HCT116 (cell line): ENCODE measurements around the gene SLC22A23. TPM values are rescaled to one million over a fixed set of nuclear protein-coding genes. Genes with fewer than 3 reads are reported as not detected.

Source experiments
- ATAC-seq: fragments of 200-7000 bp; cut with Tn5 transposase; 2 replicates; pipeline ENCODE4 v1.9.1; 2020; ENCODE audit warnings: mild to moderate bottlenecking, moderate library complexity
- BruUV-seq: library from RNA; stranded (reverse); fragments of 400-500 nt; replicated peaks from 2 replicates; lab custom pipeline; 2021; lab: Mats Ljungman, UMichigan
- CTCF ChIA-PET: fragments of 300-600 bp; sonication (Branson Sonifier 250); formaldehyde crosslinking; loops from one replicate; lab custom pipeline; 2021; ENCODE audit warnings: antibody characterized with exemption; lab: Charles Lee
- POLR2A ChIA-PET: fragments of 300-600, 350-600 bp; sonication (Branson Sonifier 250); formaldehyde crosslinking; loops from one replicate; lab custom pipeline; 2021; ENCODE audit warnings: antibody characterized with exemption; lab: Charles Lee
- RAD21 ChIA-PET, 2 experiments: fragments of 300-600 bp; sonication (Branson Sonifier 250); formaldehyde crosslinking; loops; one replicate each; lab custom pipeline; 2023; ENCODE audit warnings: low total read pairs in 2 of 2; ENCODE audit not compliant: uncharacterized antibody in 2 of 2, unreplicated experiment in 2 of 2, low non-redundant PET in 1 of 2; lab: Charles Lee
- DNase-seq: peaks from one replicate; pipeline ENCODE4 v3.0.0-alpha.2; 2010; ENCODE audit warnings: low read depth, low spot score
- H2AFZ ChIP-seq: fragments of 200-600 bp; shearing (Covaris generic), sonication (generic); 2 replicates; pipeline ENCODE4 v1.6.1; 2017; ENCODE audit warnings: low read depth, mixed run types, mixed read lengths, antibody characterized with exemption, low read length; ENCODE audit not compliant: poor library complexity, severe bottlenecking
- H3K27ac ChIP-seq: 2 replicates; pipeline ENCODE4 v1.5.1; 2012; ENCODE audit warnings: low read depth, low read length
- H3K27me3 ChIP-seq: fragments of 200-600 bp; sonication (generic); 2 replicates; pipeline ENCODE4 v1.6.1; 2016; ENCODE audit warnings: mixed run types, low read length, mixed read lengths; ENCODE audit not compliant: insufficient read depth
- H3K36me3 ChIP-seq, 2 experiments: fragments of 200-500 bp in 1 of 2; fragments of 200-600 bp in 1 of 2; sonication (Bioruptor generic) in 1 of 2; sonication (generic) in 1 of 2; 2 replicates each; pipeline versions ENCODE4 v1.5.1 to v1.6.1; 2014 to 2016; ENCODE audit warnings: low read length in 2 of 2, inconsistent platforms in 1 of 2, mixed read lengths in 1 of 2, mixed run types in 1 of 2; ENCODE audit not compliant: insufficient read depth in 2 of 2, control insufficient read depth in 1 of 2
- H3K4me1 ChIP-seq, 2 experiments: fragments of 200-600 bp in 1 of 2; sonication (generic) in 1 of 2; 2 replicates each; pipeline versions ENCODE4 v1.5.1 to v1.6.1; 2012 to 2017; ENCODE audit warnings: low read length in 2 of 2, inconsistent platforms in 1 of 2, mild to moderate bottlenecking in 1 of 2, mixed read lengths in 1 of 2, mixed run types in 1 of 2, moderate library complexity in 1 of 2; ENCODE audit not compliant: insufficient read depth in 2 of 2, control insufficient read depth in 1 of 2
- H3K4me2 ChIP-seq: fragments of 200-600 bp; sonication (generic); 2 replicates; pipeline ENCODE4 v1.6.1; 2017; ENCODE audit warnings: mixed run types, low read length, mixed read lengths
- H3K4me3 ChIP-seq, 2 experiments: fragments of 200-600 bp in 1 of 2; sonication (generic) in 1 of 2; replicated peaks in 1 of 2; 2 replicates each; pipeline ENCODE4 v1.5.1; 2011 to 2016; ENCODE audit warnings: low read length in 2 of 2, control low read depth in 1 of 2, low read depth in 1 of 2, mild to moderate bottlenecking in 1 of 2, mixed read lengths in 1 of 2, mixed run types in 1 of 2
- H3K79me2 ChIP-seq: fragments of 200-600 bp; sonication (generic); 2 replicates; pipeline ENCODE4 v1.6.1; 2017; ENCODE audit warnings: mild to moderate bottlenecking, mixed run types, low read length, moderate library complexity, mixed read lengths; ENCODE audit not compliant: insufficient read depth
- H3K9ac ChIP-seq: fragments of 200-600 bp; sonication (generic); 2 replicates; pipeline ENCODE4 v1.6.1; 2016; ENCODE audit warnings: low read length, mixed read lengths
- H3K9me2 ChIP-seq: fragments of 200-600 bp; sonication (generic), shearing (Covaris generic); 2 replicates; pipeline ENCODE4 v1.6.1; 2017; ENCODE audit warnings: mixed run types, mild to moderate bottlenecking, moderate library complexity; ENCODE audit not compliant: insufficient read depth
- H3K9me3 ChIP-seq, 2 experiments: fragments of 200-500 bp in 1 of 2; fragments of 200-600 bp in 1 of 2; sonication (Bioruptor generic) in 1 of 2; sonication (generic) in 1 of 2; 2 replicates each; pipeline ENCODE4 v1.6.1; 2014 to 2017; ENCODE audit warnings: low read length in 2 of 2, mixed read lengths in 2 of 2, inconsistent platforms in 1 of 2, low read depth in 1 of 2, mild to moderate bottlenecking in 1 of 2, mixed run types in 1 of 2, moderate library complexity in 1 of 2; ENCODE audit not compliant: control insufficient read depth in 1 of 2, insufficient read depth in 1 of 2
- H4K20me1 ChIP-seq: fragments of 200-600 bp; sonication (generic), shearing (Covaris generic); 2 replicates; pipeline ENCODE4 v1.6.1; 2017; ENCODE audit warnings: mixed run types, mild to moderate bottlenecking, moderate library complexity; ENCODE audit not compliant: insufficient read depth
- ATF3 ChIP-seq: IDR thresholded peaks from 2 replicates; pipeline ENCODE4 v1.6.1; 2012
- EZH2 ChIP-seq: fragments of 200-600 bp; sonication (generic); IDR thresholded peaks from 2 replicates; pipeline ENCODE4 v1.6.1; 2017; ENCODE audit warnings: antibody characterized with exemption, mixed run types
- EZH2phosphoT487 ChIP-seq: fragments of 200-600 bp; IDR thresholded peaks from 2 replicates; pipeline ENCODE4 v1.6.1; 2018; ENCODE audit warnings: antibody characterized with exemption, borderline replicate concordance
- MAX ChIP-seq: IDR thresholded peaks from 2 replicates; pipeline ENCODE4 v1.6.1; 2012
- SIN3A ChIP-seq: IDR thresholded peaks from 2 replicates; pipeline ENCODE4 v1.6.1; 2012; ENCODE audit warnings: low read depth
- SP1 ChIP-seq: IDR thresholded peaks from 2 replicates; pipeline ENCODE4 v1.6.1; 2012; ENCODE audit warnings: low read depth
- SRF ChIP-seq: IDR thresholded peaks from 2 replicates; pipeline ENCODE4 v1.6.1; 2012; ENCODE audit warnings: low read depth
- YY1 ChIP-seq: IDR thresholded peaks from 2 replicates; pipeline ENCODE4 v1.6.1; 2011; ENCODE audit warnings: low read length, low read depth, moderate library complexity, mild to moderate bottlenecking; ENCODE audit not compliant: insufficient replicate concordance; ENCODE audit errors: extremely low read depth
- ZNF274 ChIP-seq: fragments of 200-500 bp; sonication (Bioruptor generic); IDR thresholded peaks from 2 replicates; pipeline ENCODE4 v1.6.1; 2014; ENCODE audit warnings: mild to moderate bottlenecking, low read depth, low read length, inconsistent platforms
- intact Hi-C: fragments of 100-400 bp; cut with micrococcal nuclease; formaldehyde crosslinking; loops from 2 replicates; pipeline ENCODE4 v1.10.0; 2022
- total RNA-seq: library from RNA; stranded (reverse); gene quantifications from one replicate; pipeline ENCODE4 v1.2.1, GENCODE V29; 2021; ENCODE audit not compliant: unreplicated experiment

The SLC22A23 gene
- total RNA-seq, 1 experiment from 2014 or later = 11.5 TPM

- intact Hi-C loops = no loop called here
- H3K27me3 ChIP-seq = no peaks in the 10 kb centered on the region
- no peak for TF ChIP-seq SIN3A
- no peak for TF ChIP-seq EZH2phosphoT487
- no peak for TF ChIP-seq YY1
- no peak for TF ChIP-seq ATF3
- TF ChIP-seq SP1 = no peak
- no peak for TF ChIP-seq MAX
- no peak for TF ChIP-seq SRF
- no peak for TF ChIP-seq EZH2
- H3K4me2 ChIP-seq = no peak overlapping the region
- no peaks in the 10 kb centered on the region for H3K9me3 ChIP-seq
- ChIA-PET CTCF (no interaction called here), RAD21 (no interaction called here), POLR2A (no interaction called here)
- no TSS peak for BruUV-seq
- H2AFZ ChIP-seq = no peak overlapping the region
- no peak overlapping the region for H3K27ac ChIP-seq
- no peak for DNase-seq
- H3K4me3 ChIP-seq = no peak overlapping the region
- no peak overlapping the region for H3K9ac ChIP-seq
- no peak for ATAC-seq
- H4K20me1 ChIP-seq = no peaks in the 10 kb centered on the region
- H3K36me3 ChIP-seq = no peaks in the 10 kb centered on the region
- no peaks in the 10 kb centered on the region for H3K79me2 ChIP-seq
- peaks cover 0 to 7% of the 10 kb centered on the region in 2 experiments; a peak in 1 of 4 replicates for H3K4me1 ChIP-seq
- no peaks in the 10 kb centered on the region for H3K9me2 ChIP-seq
Measured at GRCh38 chr6:3347826-3348225, 109.0 kb downstream of the SLC22A23 start.

- no peak overlapping the region for H2AFZ ChIP-seq
- ChIA-PET RAD21 (no interaction called here), POLR2A (no interaction called here), CTCF (no interaction called here)
- ATAC-seq (no peak), DNase-seq (no peak)
- no peak overlapping the region for H3K4me2 ChIP-seq
- peaks cover 0 to 7% of the 10 kb centered on the region in 2 experiments; a peak in 1 of 4 replicates for H3K4me1 ChIP-seq
- intact Hi-C loops = no loop called here
- H3K9me3 ChIP-seq = no peaks in the 10 kb centered on the region
- TF ChIP-seq MAX (no peak), ZNF274 (no peak), SRF (no peak)
- no peak overlapping the region for H3K4me3 ChIP-seq
- H3K79me2 ChIP-seq = no peaks in the 10 kb centered on the region
- no peaks in the 10 kb centered on the region for H3K36me3 ChIP-seq
- no peak overlapping the region for H3K27ac ChIP-seq
- H3K9ac ChIP-seq = no peak overlapping the region
- no peaks in the 10 kb centered on the region for H3K9me2 ChIP-seq
- no peaks in the 10 kb centered on the region for H4K20me1 ChIP-seq
- no TSS peak for BruUV-seq
- no peaks in the 10 kb centered on the region for H3K27me3 ChIP-seq
Measured at GRCh38 chr6:3347247-3347646, 109.6 kb downstream of the SLC22A23 start.
